GM12878 (cell line): Measurements from ENCODE around the gene RPL13A. TPM values are rescaled to one million over a fixed set of nuclear protein-coding genes. Genes with fewer than 3 reads are reported as not detected.

Experiments
- ATAC-seq: fragments of 200-7000 bp; cut with Tn5 transposase; 3 replicates; pipeline ENCODE4 v1.9.1; 2020; ENCODE audit warnings: mild to moderate bottlenecking, moderate library complexity
- BruUV-seq: library from RNA; stranded (reverse); fragments of 400-500 nt; replicated peaks from 2 replicates; lab custom pipeline; 2021; lab: Mats Ljungman, UMichigan
- CTCF ChIA-PET: fragments of 300-600 bp; sonication (Branson Sonifier 250); formaldehyde crosslinking; extraction: SDS; loops from one replicate; lab custom pipeline; 2021; ENCODE audit warnings: inconsistent platforms; lab: Yijun Ruan, JAX
- POLR2A ChIA-PET: fragments of 350-600 bp; formaldehyde crosslinking; extraction: SDS; loops from one replicate; lab custom pipeline; 2021; ENCODE audit warnings: inconsistent platforms; lab: Charles Lee
- RAD21 ChIA-PET: fragments of 300-600 bp; sonication (Branson Sonifier 250); formaldehyde crosslinking; loops from one replicate; lab custom pipeline; 2023; ENCODE audit warnings: antibody characterized with exemption; ENCODE audit not compliant: unreplicated experiment; lab: Charles Lee
- SMC1A ChIA-PET: fragments of 300-600 bp; sonication (Branson Sonifier 250); formaldehyde crosslinking; loops from one replicate; lab custom pipeline; 2023; ENCODE audit not compliant: unreplicated experiment, uncharacterized antibody; lab: Charles Lee
- DNase-seq: peaks from one replicate; pipeline ENCODE4 v3.0.0-alpha.2; 2011; ENCODE audit warnings: low read depth, low spot score
- FAIRE-seq: peaks from 3 replicates; lab custom pipeline; 2011; peaks lifted over from hg19 to GRCh38; lab: Jason Lieb, UNC
- H2AFZ ChIP-seq: 2 replicates; pipeline ENCODE4 v1.6.0; 2011; ENCODE audit warnings: low read depth, low read length, control low read depth; ENCODE audit not compliant: control insufficient read depth
- H3K27ac ChIP-seq: 2 replicates; pipeline ENCODE4 v1.5.1; 2011; ENCODE audit warnings: control low read depth; ENCODE audit not compliant: control insufficient read depth, insufficient read depth
- H3K27me3 ChIP-seq, 2 experiments: replicated peaks in 1 of 2; 2 replicates each; pipeline versions ENCODE4 v1.6.0 to v1.6.1; 2011; ENCODE audit warnings: low read length in 1 of 2; ENCODE audit not compliant: control insufficient read depth in 2 of 2, insufficient read depth in 2 of 2
- H3K36me3 ChIP-seq, 2 experiments: 2 replicates each; pipeline ENCODE4 v1.5.1; 2011; ENCODE audit warnings: low read length in 1 of 2; ENCODE audit not compliant: control insufficient read depth in 2 of 2, insufficient read depth in 2 of 2
- H3K4me1 ChIP-seq: 2 replicates; pipeline ENCODE4 v1.6.1; 2011; ENCODE audit warnings: mild to moderate bottlenecking, low read length, moderate library complexity, mixed read lengths; ENCODE audit not compliant: control insufficient read depth, insufficient read depth
- H3K4me2 ChIP-seq: 2 replicates; pipeline ENCODE4 v1.6.0; 2011; ENCODE audit warnings: control low read depth; ENCODE audit not compliant: control insufficient read depth, insufficient read depth
- H3K4me3 ChIP-seq: fragments of 200-600 bp; sonication (generic); 2 replicates; pipeline ENCODE4 v1.5.1; 2016
- H3K79me2 ChIP-seq: 2 replicates; pipeline ENCODE4 v1.6.0; 2011; ENCODE audit warnings: low read length; ENCODE audit not compliant: control insufficient read depth, insufficient read depth
- H3K9ac ChIP-seq: 2 replicates; pipeline ENCODE4 v1.8.0; 2011; ENCODE audit warnings: low read length, control low read depth, mixed read lengths; ENCODE audit not compliant: control insufficient read depth, insufficient read depth
- H3K9me3 ChIP-seq: replicated peaks from 3 replicates; pipeline ENCODE4 v1.5.1; 2011; ENCODE audit warnings: mild to moderate bottlenecking, low read length; ENCODE audit not compliant: control insufficient read depth, insufficient read depth
- H4K20me1 ChIP-seq: 2 replicates; pipeline ENCODE4 v1.6.0; 2011; ENCODE audit not compliant: control insufficient read depth, insufficient read depth
- E2F8 ChIP-seq: fragments of 450-650 bp; IDR thresholded peaks from 2 replicates; pipeline ENCODE4 v1.6.1; 2018; ENCODE audit warnings: mild to moderate bottlenecking, low read depth, moderate library complexity; ENCODE audit not compliant: partially characterized antibody
- SIX5 ChIP-seq: IDR thresholded peaks from 2 replicates; pipeline ENCODE4 v1.6.1; 2011; ENCODE audit warnings: mild to moderate bottlenecking, low read depth, low read length, moderate library complexity; ENCODE audit not compliant: severe bottlenecking
- SREBF1 ChIP-seq: IDR thresholded peaks from 2 replicates; pipeline ENCODE4 v1.6.1; 2012; ENCODE audit warnings: mild to moderate bottlenecking, low read length
- ZNF274 ChIP-seq: IDR thresholded peaks from one replicate; pipeline ENCODE4 v1.8.0; 2011; ENCODE audit not compliant: insufficient read length, insufficient read depth
- WGBS: methylation state at CpG from one replicate; pipeline ENCODE4 v1.1.6; 2016; ENCODE audit warnings: low lambda C conversion rate; ENCODE audit not compliant: insufficient replicate concordance, insufficient coverage; ENCODE audit errors: missing lambda C conversion rate; 5-methylcytosine and 5-hydroxymethylcytosine counted together
- in situ Hi-C: fragments of 300-500 bp; cut with MboI; formaldehyde crosslinking; loops from 9 replicates; pipeline ENCODE4 v1.14.3; 2018; ENCODE audit warnings: mixed read lengths
- intact Hi-C: fragments of 100-400 bp; cut with micrococcal nuclease; formaldehyde crosslinking; loops from one replicate; pipeline ENCODE4 v1.14.2; 2022; ENCODE audit not compliant: unreplicated experiment
- polyA plus RNA-seq, 11 experiments: library from polyadenylated mRNA; depleted of rRNA in 4 of 11; unstranded in 6 of 11; stranded (reverse) in 5 of 11; fragments of >200 nt; fragmentation: Nextera tagmentation in 4 of 11; fragmentation: Illumina TruSeq in 1 of 11; extraction: Ambion mirVana in 4 of 11; extraction: Trizol in 1 of 11; gene quantifications; 1 replicate in 1 of 11; 2 replicates in 10 of 11; pipeline versions ENCODE4 v1.2.1 to v1.2.3, GENCODE V29; 2011 to 2016; ENCODE audit warnings: inconsistent platforms in 2 of 11, missing spikeins in 2 of 11, low read depth in 1 of 11
- total RNA-seq, 4 experiments: library from RNA; depleted of rRNA in 3 of 4; stranded (reverse); fragments of >200 nt in 3 of 4; fragmentation: Illumina TruSeq in 1 of 4; extraction: Trizol in 1 of 4; gene quantifications; 2 replicates each; pipeline versions ENCODE4 v1.2.1 to v1.2.3, GENCODE V29; 2013 to 2021
- TF ChIP-seq, protein P1 (sequence below): fragments of 150-350 bp; IDR thresholded peaks from 2 replicates; pipeline ENCODE4 v1.6.1; 2014; ENCODE audit warnings: mild to moderate bottlenecking, low read depth, low read length

RPL13A gene
- total and polyA plus RNA-seq, 10 of the 15 experiments (the other 5 are each of a cell fraction or from before 2014, with no cell fraction given), result 1,426 to 8,961 (median 4,266) TPM

GRCh38 chr19:49465371-49465770, 22.0 kb upstream of the RPL13A start:
- no peaks in the 10 kb centered on the region for H4K20me1 ChIP-seq
- ChIA-PET RAD21 (no interaction called here), CTCF (no interaction called here), POLR2A (no interaction called here), SMC1A (no interaction called here)
- no peak for TF ChIP-seq E2F8
- TF ChIP-seq, protein P1, sequence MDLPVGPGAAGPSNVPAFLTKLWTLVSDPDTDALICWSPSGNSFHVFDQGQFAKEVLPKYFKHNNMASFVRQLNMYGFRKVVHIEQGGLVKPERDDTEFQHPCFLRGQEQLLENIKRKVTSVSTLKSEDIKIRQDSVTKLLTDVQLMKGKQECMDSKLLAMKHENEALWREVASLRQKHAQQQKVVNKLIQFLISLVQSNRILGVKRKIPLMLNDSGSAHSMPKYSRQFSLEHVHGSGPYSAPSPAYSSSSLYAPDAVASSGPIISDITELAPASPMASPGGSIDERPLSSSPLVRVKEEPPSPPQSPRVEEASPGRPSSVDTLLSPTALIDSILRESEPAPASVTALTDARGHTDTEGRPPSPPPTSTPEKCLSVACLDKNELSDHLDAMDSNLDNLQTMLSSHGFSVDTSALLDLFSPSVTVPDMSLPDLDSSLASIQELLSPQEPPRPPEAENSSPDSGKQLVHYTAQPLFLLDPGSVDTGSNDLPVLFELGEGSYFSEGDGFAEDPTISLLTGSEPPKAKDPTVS, result no peak
- TF ChIP-seq SREBF1, result no peak
- no peak for TF ChIP-seq ZNF274
- peak; percentile 19 for TF ChIP-seq SIX5
- peaks cover 2 to 4% of the 10 kb centered on the region in 2 experiments; a peak in 3 of 4 replicates for H3K36me3 ChIP-seq
- intact Hi-C loops, result no loop called here
- no peak overlapping the region for H3K4me2 ChIP-seq
- in situ Hi-C loops, result no loop called here
- H3K4me3 ChIP-seq, result no peak overlapping the region
- 93% methylated on average over 3 of the region's 3 CpGs for WGBS
- no peaks in the 10 kb centered on the region for H3K79me2 ChIP-seq
- no peak overlapping the region for H3K27ac ChIP-seq
- no peak overlapping the region for H3K9ac ChIP-seq
- ATAC-seq, result no peak
- no TSS peak for BruUV-seq
- peaks cover 20% of the 10 kb centered on the region for H3K4me1 ChIP-seq
- H3K9me3 ChIP-seq, result no peaks in the 10 kb centered on the region
- no peaks in the 10 kb centered on the region for H3K27me3 ChIP-seq
- no peak for DNase-seq
- FAIRE-seq, result no peak
- no peak overlapping the region for H2AFZ ChIP-seq
